Vagina (tissue), 2 donors: Measurements from ENCODE around the gene LCE7A.

Experiments
- CTCF ChIP-seq, 3 experiments: fragments of 450-650 bp in 2 of 3; fragments of 200-600 bp in 1 of 3; sonication (generic) in 1 of 3; IDR thresholded peaks; one replicate each; pipeline ENCODE4 v1.5.1; 2017 to 2019; ENCODE audit warnings: antibody characterized with exemption in 3 of 3, mild to moderate bottlenecking in 2 of 3, moderate library complexity in 2 of 3
- POLR2A ChIP-seq, 2 donors: fragments of 450-650 bp; IDR thresholded peaks; one replicate each; pipeline ENCODE4 v1.6.1; 2017; ENCODE audit warnings: antibody characterized with exemption in 2 of 2, mild to moderate bottlenecking in 2 of 2, moderate library complexity in 2 of 2

DNA sequence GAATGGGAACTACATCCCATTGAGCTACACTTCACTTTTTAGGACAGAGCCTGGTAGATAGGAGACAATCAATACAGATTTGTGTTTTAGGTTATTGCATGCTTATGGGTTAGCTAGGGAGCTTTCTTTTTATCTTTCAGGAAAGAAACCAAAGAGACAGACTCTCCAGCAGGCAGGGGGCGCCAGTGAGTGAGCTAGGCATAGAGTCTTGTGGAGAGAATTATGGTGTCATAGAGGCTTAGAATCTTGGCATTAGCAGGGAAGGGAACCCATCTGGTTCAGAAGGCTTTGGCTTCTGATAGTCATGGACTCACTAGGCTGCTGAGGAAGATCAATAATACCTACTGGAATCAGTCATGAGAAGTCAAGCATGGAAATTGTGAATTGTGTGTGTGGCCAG is 18.2 kb downstream of the LCE7A start, which contains the start of gene SMCP:
- TF ChIP-seq CTCF (IDR thresholded peaks at IDR 0.05) (no peak), POLR2A (IDR thresholded peaks at IDR 0.05) (no peak)
